NCI-H526 treated with DMSO at 0.1 percent for 48 hours (cell line): Measurements from ENCODE around the gene IFNG-AS1.

Experiments
- DNase-seq: peaks from one replicate; lab custom pipeline; 2025; lab: John Stamatoyannopoulos, UW

Gene IFNG-AS1

GRCh38 chr12:68037616-68038255 lies 48.5 kb downstream of the IFNG-AS1 start:
- no peak for DNase-seq

GRCh38 chr12:68038650-68039049 lies 49.4 kb downstream of the IFNG-AS1 start:
- peak; percentile 8 for DNase-seq

- DNase-seq: peak; percentile 68
Measured at GRCh38 chr12:68040450-68041075, 51.3 kb downstream of the IFNG-AS1 start.

- no peak for DNase-seq
Measured at GRCh38 chr12:68042212-68042699, 53.0 kb downstream of the IFNG-AS1 start.

- DNase-seq: peak; percentile 13
Measured at GRCh38 chr12:68043435-68043834, 54.2 kb downstream of the IFNG-AS1 start.

GRCh38 chr12:68048648-68049297 lies 59.5 kb downstream of the IFNG-AS1 start:
- DNase-seq: no peak

GRCh38 chr12:68056300-68056699 lies 67.1 kb downstream of the IFNG-AS1 start:
- DNase-seq: peak; percentile 88

- no peak for DNase-seq
Measured at GRCh38 chr12:68063900-68064590, 74.8 kb downstream of the IFNG-AS1 start.

GRCh38 chr12:68065163-68065562 lies 75.9 kb downstream of the IFNG-AS1 start:
- no peak for DNase-seq

GRCh38 chr12:68065687-68066086 lies 76.4 kb downstream of the IFNG-AS1 start:
- DNase-seq: no peak

- DNase-seq: no peak
Measured at GRCh38 chr12:68067762-68068376, 78.6 kb downstream of the IFNG-AS1 start.

GRCh38 chr12:68069275-68069674 lies 80.0 kb downstream of the IFNG-AS1 start:
- DNase-seq: no peak
